IMR-90 (cell line): ENCODE results near the gene CANX. TPM values are rescaled to one million over a fixed set of nuclear protein-coding genes. Genes with fewer than 3 reads are reported as not detected.
A peak's percentile ranks its signal among the peaks of the same experiment; 100 is the strongest.

ENCODE experiments used
- ATAC-seq: fragments of 200-7000 bp; cut with Tn5 transposase; 2 replicates; pipeline ENCODE4 v1.9.1; 2020; ENCODE audit warnings: low read depth, mild to moderate bottlenecking, moderate library complexity
- BruUV-seq: library from RNA; stranded (reverse); fragments of 400-500 nt; replicated peaks from 2 replicates; lab custom pipeline; 2021; lab: Mats Ljungman, UMichigan
- CTCF ChIA-PET: fragments of 300-600 bp; formaldehyde crosslinking; extraction: SDS; loops from one replicate; lab custom pipeline; 2021; ENCODE audit warnings: antibody characterized with exemption; lab: Yijun Ruan, JAX
- POLR2A ChIA-PET: fragments of 300-600 bp; sonication (Branson Sonifier 250); formaldehyde crosslinking; loops from one replicate; lab custom pipeline; 2022; ENCODE audit warnings: antibody characterized with exemption; ENCODE audit not compliant: unreplicated experiment; lab: Charles Lee
- DNase-seq: peaks from one replicate; pipeline ENCODE4 v3.0.0; 2013
- H2AFZ ChIP-seq: replicated peaks from 2 replicates; pipeline ENCODE3; 2013; ENCODE audit warnings: low read length, mild to moderate bottlenecking; ENCODE audit not compliant: poor library complexity
- H2AK5ac ChIP-seq: 2 replicates; pipeline ENCODE4 v1.6.1; 2013; ENCODE audit warnings: low read depth, low read length, inconsistent platforms
- H2AK9ac ChIP-seq: replicated peaks from 2 replicates; pipeline ENCODE3; 2013; ENCODE audit warnings: mild to moderate bottlenecking, low read depth, low read length, moderate library complexity; ENCODE audit not compliant: poor library complexity
- H2BK120ac ChIP-seq: 2 replicates; pipeline ENCODE4 v1.6.1; 2013; ENCODE audit warnings: low read depth, low read length, inconsistent platforms
- H2BK15ac ChIP-seq: 3 replicates; pipeline ENCODE4 v1.6.1; 2013; ENCODE audit warnings: low read depth, low read length, inconsistent platforms
- H2BK20ac ChIP-seq: 2 replicates; pipeline ENCODE4 v1.6.1; 2013; ENCODE audit warnings: low read depth, mild to moderate bottlenecking, inconsistent platforms, low read length, moderate library complexity
- H2BK5ac ChIP-seq: 2 replicates; pipeline ENCODE4 v1.6.1; 2013; ENCODE audit warnings: mild to moderate bottlenecking, low read depth, low read length, inconsistent platforms; ENCODE audit not compliant: poor library complexity, severe bottlenecking
- H3K14ac ChIP-seq: replicated peaks from 2 replicates; pipeline ENCODE4 v1.6.1; 2013; ENCODE audit warnings: low read depth, low read length, inconsistent platforms
- H3K18ac ChIP-seq: 2 replicates; pipeline ENCODE4 v1.6.1; 2013; ENCODE audit warnings: low read depth, low read length, control low read depth
- H3K23ac ChIP-seq: 2 replicates; pipeline ENCODE4 v1.6.1; 2013; ENCODE audit warnings: low read depth, low read length, inconsistent platforms
- H3K27ac ChIP-seq: 2 replicates; pipeline ENCODE4 v1.5.1; 2013; ENCODE audit warnings: mild to moderate bottlenecking, control low read depth, low read length; ENCODE audit not compliant: insufficient read depth
- H3K27me3 ChIP-seq: 2 replicates; pipeline ENCODE4 v1.6.1; 2013; ENCODE audit warnings: low read length; ENCODE audit not compliant: control insufficient read depth, insufficient read depth
- H3K36me3 ChIP-seq: 2 replicates; pipeline ENCODE4 v1.6.1; 2013; ENCODE audit warnings: low read length, mixed read lengths; ENCODE audit not compliant: control insufficient read depth, insufficient read depth
- H3K4ac ChIP-seq: 2 replicates; pipeline ENCODE4 v1.6.1; 2013; ENCODE audit warnings: low read depth, low read length, inconsistent platforms
- H3K4me1 ChIP-seq: 2 replicates; pipeline ENCODE4 v1.6.1; 2013; ENCODE audit warnings: low read length, mixed read lengths; ENCODE audit not compliant: control insufficient read depth, insufficient read depth
- H3K4me2 ChIP-seq: 2 replicates; pipeline ENCODE4 v1.6.1; 2013; ENCODE audit warnings: low read depth, mild to moderate bottlenecking, control low read depth, low read length, moderate library complexity
- H3K4me3 ChIP-seq: 2 replicates; pipeline ENCODE4 v1.5.1; 2013; ENCODE audit warnings: low read depth, mild to moderate bottlenecking, control low read depth, low read length, moderate library complexity; ENCODE audit not compliant: insufficient read depth
- H3K56ac ChIP-seq: 2 replicates; pipeline ENCODE4 v1.6.1; 2013; ENCODE audit warnings: low read length, inconsistent platforms; ENCODE audit not compliant: insufficient read depth; ENCODE audit errors: extremely low read depth
- H3K79me1 ChIP-seq, 2 experiments: 2 replicates each; pipeline ENCODE4 v1.6.1; 2013; ENCODE audit warnings: low read length in 2 of 2, inconsistent platforms in 1 of 2, low read depth in 1 of 2
- H3K9ac ChIP-seq: 2 replicates; pipeline ENCODE4 v1.6.1; 2013; ENCODE audit warnings: low read depth, low read length, control low read depth
- H3K9me1 ChIP-seq: 2 replicates; pipeline ENCODE4 v1.6.1; 2013; ENCODE audit warnings: low read length, inconsistent platforms; ENCODE audit not compliant: insufficient read depth
- H3K9me3 ChIP-seq: 2 replicates; pipeline ENCODE4 v1.6.1; 2013; ENCODE audit warnings: low read length; ENCODE audit not compliant: control insufficient read depth, insufficient read depth
- H4K20me1 ChIP-seq: 2 replicates; pipeline ENCODE4 v1.6.1; 2013; ENCODE audit warnings: low read length, inconsistent platforms; ENCODE audit not compliant: insufficient read depth
- H4K5ac ChIP-seq: 2 replicates; pipeline ENCODE4 v1.6.1; 2013; ENCODE audit warnings: mild to moderate bottlenecking, low read depth, low read length, control low read depth
- H4K8ac ChIP-seq, 2 experiments: 2 replicates each; pipeline ENCODE4 v1.6.1; 2013; ENCODE audit warnings: low read depth in 2 of 2, low read length in 2 of 2, control low read depth in 1 of 2, inconsistent platforms in 1 of 2
- H4K91ac ChIP-seq: 2 replicates; pipeline ENCODE4 v1.6.1; 2013; ENCODE audit warnings: low read depth, low read length, inconsistent platforms; ENCODE audit not compliant: insufficient read depth
- BHLHE40 ChIP-seq: fragments of 150-350 bp; IDR thresholded peaks from 2 replicates; pipeline ENCODE4 v1.6.1; 2016; ENCODE audit warnings: mild to moderate bottlenecking, low read depth, low read length
- CEBPB ChIP-seq: IDR thresholded peaks from 2 replicates; pipeline ENCODE4 v1.6.1; 2012; ENCODE audit warnings: low read depth, low read length, improper control_type of control experiment
- CHD1 ChIP-seq: IDR thresholded peaks from 2 replicates; pipeline ENCODE4 v1.6.1; 2012; ENCODE audit warnings: low read depth, low read length, improper control_type of control experiment
- CTCF ChIP-seq: conservative IDR thresholded peaks from 2 replicates; pipeline ENCODE4 v1.5.1; 2012; ENCODE audit warnings: mild to moderate bottlenecking, low read depth, low read length, improper control_type of control experiment
- ELK1 ChIP-seq: fragments of 150-350 bp; IDR thresholded peaks from 2 replicates; pipeline ENCODE4 v1.6.1; 2016; ENCODE audit warnings: low read depth, mild to moderate bottlenecking, low read length, moderate library complexity, borderline replicate concordance
- FOS ChIP-seq: fragments of 150-350 bp; IDR thresholded peaks from 2 replicates; pipeline ENCODE4 v1.6.1; 2016; ENCODE audit warnings: low read depth, low read length
- MAFK ChIP-seq: IDR thresholded peaks from 2 replicates; pipeline ENCODE4 v1.6.1; 2012; ENCODE audit warnings: low read depth, low read length, improper control_type of control experiment
- MAZ ChIP-seq: IDR thresholded peaks from 2 replicates; pipeline ENCODE4 v1.6.1; 2012; ENCODE audit warnings: low read depth, mild to moderate bottlenecking, low read length, improper control_type of control experiment, moderate library complexity, borderline replicate concordance
- MXI1 ChIP-seq: IDR thresholded peaks from 2 replicates; pipeline ENCODE4 v1.6.1; 2012; ENCODE audit warnings: low read depth, mild to moderate bottlenecking, low read length, moderate library complexity, borderline replicate concordance
- NFE2L2 ChIP-seq: fragments of 150-350 bp; IDR thresholded peaks from 2 replicates; pipeline ENCODE4 v1.6.1; 2016; ENCODE audit warnings: low read depth, mild to moderate bottlenecking, low read length
- POLR2A ChIP-seq: IDR thresholded peaks from 2 replicates; pipeline ENCODE4 v1.6.1; 2012; ENCODE audit warnings: mild to moderate bottlenecking, low read depth, low read length
- RAD21 ChIP-seq: IDR thresholded peaks from 2 replicates; pipeline ENCODE4 v1.6.1; 2012; ENCODE audit warnings: low read length, improper control_type of control experiment
- RCOR1 ChIP-seq: IDR thresholded peaks from 2 replicates; pipeline ENCODE4 v1.6.1; 2012; ENCODE audit warnings: mild to moderate bottlenecking, low read length, improper control_type of control experiment; ENCODE audit not compliant: insufficient replicate concordance
- RFX5 ChIP-seq: IDR thresholded peaks from 2 replicates; pipeline ENCODE4 v1.8.0; 2012; ENCODE audit warnings: low read depth, mild to moderate bottlenecking, low read length, moderate library complexity
- SMC3 ChIP-seq: fragments of 150-350 bp; IDR thresholded peaks from 2 replicates; pipeline ENCODE4 v1.6.1; 2016; ENCODE audit warnings: low read depth, mild to moderate bottlenecking, antibody characterized with exemption, low read length, moderate library complexity
- USF2 ChIP-seq: fragments of 150-350 bp; IDR thresholded peaks from 2 replicates; pipeline ENCODE4 v1.6.1; 2017; ENCODE audit warnings: mild to moderate bottlenecking, antibody characterized with exemption, low read length, low read depth
- WGBS, 2 experiments: methylation state at CpG; one replicate each; pipeline versions ENCODE4 v1.1.5 to v1.1.7; 2013; ENCODE audit warnings: missing lambda C conversion rate in 2 of 2; ENCODE audit not compliant: insufficient read length in 1 of 2; ENCODE audit errors: extremely low coverage in 2 of 2; 5-methylcytosine and 5-hydroxymethylcytosine counted together
- dilution Hi-C: fragments of 300-500 bp; cut with HindIII; formaldehyde crosslinking; loops from one replicate; pipeline ENCODE4 v1.14.3; 2018; ENCODE audit warnings: low sequenced_read_pairs; ENCODE audit not compliant: unreplicated experiment
- in situ Hi-C: fragments of 300-500 bp; cut with MboI; formaldehyde crosslinking; loops from 3 replicates; pipeline ENCODE4 v1.14.3; 2019; ENCODE audit warnings: low sequenced_read_pairs, inconsistent platforms, mixed read lengths
- intact Hi-C: fragments of 100-400 bp; cut with micrococcal nuclease; formaldehyde crosslinking; loops from 2 replicates; pipeline ENCODE4 v1.10.0; 2022
- polyA plus RNA-seq, 3 experiments: library from polyadenylated mRNA; depleted of rRNA; stranded (reverse); fragments of >200 nt; gene quantifications; 2 replicates each; pipeline ENCODE4 v1.2.3, GENCODE V29; 2012; ENCODE audit warnings: low replicate concordance in 1 of 3
- total RNA-seq: library from RNA; depleted of rRNA; stranded (reverse); fragments of >200 nt; gene quantifications from 2 replicates; pipeline ENCODE4 v1.2.3, GENCODE V29; 2012

CANX gene
- total and polyA plus RNA-seq, 2 of the 4 experiments (the other 2 are of a cell fraction) = 216 to 345 TPM

- H3K27me3 ChIP-seq = no peaks in the 10 kb centered on the region
- H4K20me1 ChIP-seq = peaks cover 22% of the 10 kb centered on the region
- peaks cover 16 to 26% of the 10 kb centered on the region in 2 experiments for H3K79me1 ChIP-seq
- H3K56ac ChIP-seq = no peak overlapping the region
- no peak overlapping the region for H3K14ac ChIP-seq
- no peak overlapping the region for H2BK15ac ChIP-seq
- intact Hi-C loops = loop anchor here (5.0 kb wide), 2 partner anchors 35 to 75 kb away; partner anchors contain the start of genes HNRNPH1 and MAML1
- H3K27ac ChIP-seq = no peak overlapping the region
- no peak overlapping the region for H3K4me2 ChIP-seq
- no peak overlapping the region for H2AFZ ChIP-seq
- H2AK5ac ChIP-seq = no peak overlapping the region
- no peak overlapping the region for H2BK20ac ChIP-seq
- no peak overlapping the region for H2BK120ac ChIP-seq
- WGBS, 2 experiments = 100% methylated on average over 1 of the region's 2 CpGs; no CpG with 5 or more reads in 1 of the 2 experiments
- no peak overlapping the region for H2BK5ac ChIP-seq
- peak overlapping the region; percentile 13; the same call in 1 of the 2 replicates for H4K91ac ChIP-seq
- POLR2A ChIA-PET = no interaction called here
- TF ChIP-seq ELK1 = no peak
- no peak for TF ChIP-seq CTCF
- no peak for TF ChIP-seq BHLHE40
- no peak for TF ChIP-seq USF2
- TF ChIP-seq MXI1 = no peak
- no peak for TF ChIP-seq CHD1
- TF ChIP-seq SMC3 = no peak
- no peak for TF ChIP-seq RFX5
- TF ChIP-seq NFE2L2 = no peak
- TF ChIP-seq POLR2A = no peak
- TF ChIP-seq FOS = no peak
- TF ChIP-seq CEBPB = no peak
- TF ChIP-seq RAD21 = no peak
- TF ChIP-seq RCOR1 = no peak
- no peak for TF ChIP-seq MAFK
- TF ChIP-seq MAZ = no peak
- CTCF ChIA-PET = interaction anchor here (0.7 kb wide), 1 partner anchor 87 kb away, joined by 3 read pairs; no protein-coding TSS in a partner anchor
- no peak overlapping the region; the same call in 1 of the 2 replicates for H3K23ac ChIP-seq
- H3K4me3 ChIP-seq = no peak overlapping the region
- no peaks in the 10 kb centered on the region for H3K9me3 ChIP-seq
- H3K18ac ChIP-seq = no peak overlapping the region
- no TSS peak for BruUV-seq
- in situ Hi-C loops = no loop called here
- H3K4me1 ChIP-seq = peaks cover 2% of the 10 kb centered on the region; the same call in 1 of the 2 replicates
- H3K9ac ChIP-seq = no peak overlapping the region
- peaks cover 10% of the 10 kb centered on the region for H3K36me3 ChIP-seq
- DNase-seq (no peak), ATAC-seq (no peak)
- H3K9me1 ChIP-seq = peaks cover 4% of the 10 kb centered on the region; the same call in 1 of the 2 replicates
- dilution Hi-C loops = no loop called here
- no peak overlapping the region for H2AK9ac ChIP-seq
- H4K8ac ChIP-seq = peak overlapping the region in 1 of 2 experiments; percentile 59; a peak in 1 of 4 replicates
- H4K5ac ChIP-seq = no peak overlapping the region
- no peak overlapping the region for H3K4ac ChIP-seq
Measured at GRCh38 chr5:179697108-179697507, 1.7 kb upstream of the CANX start.
